Ishikawa (cell line): ENCODE data around the gene OR10V1.

Experiments
- CREB1 ChIP-seq: IDR thresholded peaks from 2 replicates; pipeline ENCODE4 v1.6.1; 2012; ENCODE audit warnings: low read depth
- FOXM1 ChIP-seq: IDR thresholded peaks from 2 replicates; pipeline ENCODE4 v1.6.1; 2012; ENCODE audit warnings: low read depth, borderline replicate concordance
- MAX ChIP-seq: IDR thresholded peaks from 2 replicates; pipeline ENCODE4 v1.6.1; 2012
- RAD21 ChIP-seq: IDR thresholded peaks from 2 replicates; pipeline ENCODE4 v1.6.1; 2012; ENCODE audit warnings: low read depth
- REST ChIP-seq: IDR thresholded peaks from 2 replicates; pipeline ENCODE4 v1.6.1; 2012; ENCODE audit warnings: low read depth, mild to moderate bottlenecking
- TAF1 ChIP-seq: IDR thresholded peaks from 2 replicates; pipeline ENCODE4 v1.6.1; 2012; ENCODE audit warnings: low read depth, mild to moderate bottlenecking
- TCF12 ChIP-seq: IDR thresholded peaks from 2 replicates; pipeline ENCODE4 v1.6.1; 2012; ENCODE audit warnings: low read depth
- TEAD4 ChIP-seq: IDR thresholded peaks from 2 replicates; pipeline ENCODE4 v1.6.1; 2012
- YY1 ChIP-seq: IDR thresholded peaks from 2 replicates; pipeline ENCODE4 v1.6.1; 2012; ENCODE audit warnings: low read depth

GRCh38 chr11:59706518-59707285 is 6.9 kb downstream of the OR10V1 start:
- no peak for TF ChIP-seq TEAD4
- TF ChIP-seq TAF1: no peak
- no peak for TF ChIP-seq REST
- no peak for TF ChIP-seq MAX
- no peak for TF ChIP-seq FOXM1
- TF ChIP-seq YY1: no peak
- TF ChIP-seq CREB1: no peak
- no peak for TF ChIP-seq TCF12
- TF ChIP-seq RAD21: no peak
